Esophagus muscularis mucosa (tissue), 4 donors: Measurements from ENCODE around the gene HDAC4.

Experiments
- EP300 ChIP-seq: sonication (generic); formaldehyde crosslinking; IDR thresholded peaks from one replicate; pipeline ENCODE4 v1.6.1; 2017; ENCODE audit warnings: antibody characterized with exemption
- POLR2A ChIP-seq: fragments of 450-650 bp; IDR thresholded peaks from one replicate; pipeline ENCODE4 v1.6.1; 2017; ENCODE audit warnings: antibody characterized with exemption, moderate library complexity, mild to moderate bottlenecking, low read depth
- POLR2AphosphoS5 ChIP-seq, 2 donors: sonication (generic); formaldehyde crosslinking; IDR thresholded peaks; one replicate each; pipeline ENCODE4 v1.6.1; 2017; ENCODE audit warnings: antibody characterized with exemption in 2 of 2
- TF ChIP-seq, protein P1 (sequence below), 3 experiments: fragments of 200-600 bp in 2 of 3; fragments of 450-650 bp in 1 of 3; sonication (generic) in 2 of 3; IDR thresholded peaks; one replicate each; pipeline ENCODE4 v1.5.1; 2017 to 2019; ENCODE audit warnings: antibody characterized with exemption in 3 of 3, mild to moderate bottlenecking in 2 of 3, moderate library complexity in 1 of 3

DNA sequence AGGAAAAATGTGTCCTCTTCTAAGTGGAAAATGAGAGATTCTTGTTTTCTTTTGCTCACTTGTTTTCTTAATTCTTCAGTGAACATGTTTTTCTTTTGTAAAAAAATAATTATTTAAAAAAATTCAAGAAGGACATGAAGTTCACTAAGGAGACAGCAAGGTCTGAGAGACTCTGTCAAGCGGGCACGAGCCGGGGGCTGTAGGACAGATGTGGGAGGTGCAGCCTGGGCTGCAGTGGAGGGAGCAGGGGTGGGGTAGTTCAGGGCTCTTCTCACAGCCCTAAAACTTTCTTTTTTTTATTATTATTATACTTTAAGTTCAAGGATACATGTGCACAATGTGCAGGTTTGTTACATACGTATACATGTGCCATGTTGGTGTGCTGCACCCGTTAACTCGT is 4.3 kb upstream of the HDAC4 start:
- TF ChIP-seq, protein P1, sequence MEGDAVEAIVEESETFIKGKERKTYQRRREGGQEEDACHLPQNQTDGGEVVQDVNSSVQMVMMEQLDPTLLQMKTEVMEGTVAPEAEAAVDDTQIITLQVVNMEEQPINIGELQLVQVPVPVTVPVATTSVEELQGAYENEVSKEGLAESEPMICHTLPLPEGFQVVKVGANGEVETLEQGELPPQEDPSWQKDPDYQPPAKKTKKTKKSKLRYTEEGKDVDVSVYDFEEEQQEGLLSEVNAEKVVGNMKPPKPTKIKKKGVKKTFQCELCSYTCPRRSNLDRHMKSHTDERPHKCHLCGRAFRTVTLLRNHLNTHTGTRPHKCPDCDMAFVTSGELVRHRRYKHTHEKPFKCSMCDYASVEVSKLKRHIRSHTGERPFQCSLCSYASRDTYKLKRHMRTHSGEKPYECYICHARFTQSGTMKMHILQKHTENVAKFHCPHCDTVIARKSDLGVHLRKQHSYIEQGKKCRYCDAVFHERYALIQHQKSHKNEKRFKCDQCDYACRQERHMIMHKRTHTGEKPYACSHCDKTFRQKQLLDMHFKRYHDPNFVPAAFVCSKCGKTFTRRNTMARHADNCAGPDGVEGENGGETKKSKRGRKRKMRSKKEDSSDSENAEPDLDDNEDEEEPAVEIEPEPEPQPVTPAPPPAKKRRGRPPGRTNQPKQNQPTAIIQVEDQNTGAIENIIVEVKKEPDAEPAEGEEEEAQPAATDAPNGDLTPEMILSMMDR (IDR thresholded peaks at IDR 0.05) = no peak
- TF ChIP-seq POLR2A (no peak), POLR2AphosphoS5 (IDR thresholded peaks at IDR 0.05) (no peak), EP300 (no peak)
